A549 treated with AZD9567 at 1 μM for 4 hours (cell line): ENCODE measurements around the gene KDELR1. TPM values are rescaled to one million over a fixed set of nuclear protein-coding genes. Genes with fewer than 3 reads are reported as not detected.

Source experiments
- total RNA-seq: library from RNA; stranded (reverse); fragments of 200-300 nt; extraction: Qiagen RNA extraction; gene quantifications from 5 replicates; pipeline ENCODE4 v1.2.3, GENCODE V29; 2022; ENCODE audit not compliant: insufficient read depth

Gene KDELR1
- total RNA-seq, result 388 to 423 TPM (median 399 TPM) in 5 replicates

DNA sequence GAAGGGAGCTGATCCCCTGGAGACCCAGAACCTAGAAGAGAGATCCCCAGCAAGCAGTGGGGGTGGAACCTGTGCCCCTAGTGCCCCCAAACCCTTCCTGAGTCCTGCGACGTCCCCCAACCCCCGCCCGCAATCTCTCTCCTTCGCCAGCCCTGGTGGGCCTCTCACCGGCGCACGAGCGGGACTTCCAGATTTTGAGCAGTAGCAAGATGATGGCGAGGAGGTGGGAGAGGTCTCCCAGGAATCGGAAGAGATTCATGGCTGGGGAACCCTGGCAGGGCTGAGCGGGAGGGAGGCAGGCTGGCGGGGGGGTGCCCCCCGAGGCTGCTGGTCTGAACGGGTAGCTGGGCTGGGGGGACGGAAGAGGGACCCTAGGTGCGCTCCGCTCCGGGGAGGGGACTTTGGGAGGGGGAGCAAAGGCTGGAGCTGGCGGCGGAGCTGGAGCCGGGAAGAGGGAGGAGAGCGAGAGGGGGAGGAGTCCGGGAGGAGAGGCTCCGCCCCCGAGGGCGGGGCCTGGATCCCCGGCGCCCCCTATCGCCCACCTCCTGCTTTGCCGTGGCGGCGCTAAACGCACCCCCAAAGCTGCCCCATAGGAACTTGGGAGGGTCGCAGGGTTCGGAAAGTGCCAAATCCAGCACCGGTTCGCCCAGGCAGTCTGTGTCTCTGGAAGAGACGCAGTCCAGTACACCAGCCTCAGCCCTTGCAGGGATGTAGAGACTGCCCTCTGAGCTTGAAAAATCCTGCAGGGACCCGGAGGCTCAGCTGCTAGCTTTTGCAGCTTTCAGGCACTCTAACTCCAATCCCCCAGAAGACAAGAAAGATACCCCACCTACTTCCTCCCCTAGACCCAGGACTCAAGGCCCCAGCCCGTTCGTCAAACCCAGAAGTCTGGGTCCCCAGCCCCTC, at the start of gene KDELR1:
Gene KDELR1, minus strand, starts transcription at position 452 of the 906 bp plus-strand sequence. Its CDS starts 193 bp downstream, at position 259.

DNA sequence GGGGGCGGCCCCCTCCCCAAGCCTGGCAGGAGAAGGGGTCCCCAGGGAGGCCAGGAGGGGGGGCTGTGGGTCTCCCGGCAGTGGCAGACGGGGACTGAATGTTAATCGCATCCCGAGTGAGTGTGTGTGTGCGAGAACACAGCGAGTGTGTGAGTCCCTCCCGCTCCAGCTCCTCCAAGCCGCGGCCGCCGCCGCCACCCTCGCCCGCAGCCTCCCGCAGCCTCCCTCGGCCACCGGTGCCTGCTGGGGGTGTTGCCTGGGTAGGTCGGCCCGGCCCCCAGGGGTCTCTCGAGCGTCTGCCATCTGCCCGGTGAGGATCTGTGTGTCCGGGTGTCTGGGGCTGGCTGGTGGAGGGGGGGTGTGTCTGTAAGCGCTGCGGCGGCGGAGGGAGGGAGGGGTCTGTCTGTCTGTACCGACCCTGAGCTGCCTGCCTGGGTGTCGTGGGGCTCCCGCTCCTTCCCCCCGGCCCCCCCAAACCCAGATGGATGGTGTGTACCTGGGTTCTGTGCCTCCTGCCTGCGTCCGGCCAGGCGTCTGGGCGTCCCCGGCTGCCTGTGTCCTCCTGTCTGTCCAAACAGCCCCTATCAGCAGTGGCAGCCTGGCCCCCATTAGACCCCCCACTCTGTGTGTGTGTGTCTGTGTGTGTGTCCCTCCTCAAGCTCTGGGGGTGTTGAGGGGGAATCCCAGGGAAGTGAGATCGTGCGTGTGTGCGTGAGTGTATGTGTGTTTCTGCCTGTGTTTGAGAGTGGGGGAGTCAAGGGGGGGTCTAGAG, 2.4 kb upstream of the KDELR1 start, which contains the start of gene GRIN2D:
Gene GRIN2D, plus strand, starts transcription at position 110 of the 772 bp plus-strand sequence. CDS start 4,725 bp downstream, outside the sequence.

DNA sequence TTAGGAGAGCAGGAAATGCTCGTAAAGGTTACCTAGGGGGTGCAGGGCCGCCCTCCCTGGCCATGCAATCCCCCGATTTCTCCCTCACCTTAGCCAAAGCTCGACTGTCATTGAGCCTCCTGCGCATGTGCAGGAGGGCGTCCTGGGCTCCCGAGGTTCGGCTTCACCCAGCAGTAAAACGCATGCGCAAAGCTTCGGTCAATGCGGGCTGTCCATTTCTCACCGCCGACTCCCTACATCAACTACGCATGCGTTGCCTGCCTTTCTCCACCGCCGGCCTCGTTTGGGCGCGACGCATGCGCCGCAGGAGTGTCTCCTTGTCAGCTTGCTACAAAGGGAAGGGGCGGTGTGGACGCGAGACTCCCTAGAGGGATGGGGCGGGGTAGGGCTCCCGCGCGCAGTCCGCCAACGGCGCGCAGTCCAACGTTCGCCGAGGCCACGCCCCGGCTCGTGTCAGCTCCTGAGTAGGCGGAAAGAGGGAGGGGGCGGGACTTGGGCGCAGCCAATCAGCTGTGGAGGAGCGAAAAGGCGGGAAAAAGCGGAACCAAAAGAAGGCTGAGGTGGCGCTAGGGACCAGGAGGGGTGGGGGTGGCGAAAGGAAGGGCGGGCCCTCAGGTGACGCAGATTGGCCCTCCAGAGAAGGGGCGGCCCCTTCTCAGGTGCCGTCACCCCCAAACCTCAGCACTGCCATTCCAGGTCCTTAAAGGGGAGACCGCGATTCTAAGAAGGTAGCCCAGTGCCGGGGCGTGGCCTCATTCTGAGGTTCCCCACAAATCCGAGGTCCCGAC, 27.3 kb downstream of the KDELR1 start, which contains the start of the genes SYNGR4 and TMEM143:
Gene SYNGR4, plus strand, starts transcription at position 558 of the 788 bp plus-strand sequence. CDS start 1,476 bp downstream, outside the sequence.
Gene TMEM143, minus strand, starts transcription at position 131 of the 788 bp plus-strand sequence. Its CDS starts 20 bp downstream, at position 111.

Other genes starting within 250 kb of the KDELR1 start
- 61.5 to 69.7 TPM (median 68.2 TPM) in 5 replicates for gene LIG1, start 221.2 kb downstream of the KDELR1 start, total RNA-seq
- gene ZSWIM9, start 220.9 kb downstream of the KDELR1 start, total RNA-seq, result 4.5 to 7.5 TPM (median 7.4 TPM) in 5 replicates
- gene CARD8, start 135.6 kb downstream of the KDELR1 start, total RNA-seq, result 14.7 to 29.8 TPM (median 15.2 TPM) in 5 replicates
- 5.8 to 10.1 TPM (median 6.0 TPM) in 5 replicates for gene ZNF114, start 121.5 kb downstream of the KDELR1 start, total RNA-seq
- gene EMP3, start 66.0 kb downstream of the KDELR1 start, total RNA-seq, result 325 to 465 TPM (median 421 TPM) in 5 replicates
- gene TMEM143, start 27.6 kb downstream of the KDELR1 start, total RNA-seq, result 1.8 to 5.3 TPM (median 3.8 TPM) in 5 replicates
- 2.4 to 6.0 TPM (median 3.0 TPM) in 5 replicates for gene SYNGR4, start 27.2 kb downstream of the KDELR1 start, total RNA-seq
- gene GRIN2D, start 2.1 kb upstream of the KDELR1 start, total RNA-seq, result 5.1 to 8.8 TPM (median 7.8 TPM) in 5 replicates
- 97.8 to 124 TPM (median 112 TPM) in 5 replicates for gene GRWD1, start 54.4 kb upstream of the KDELR1 start, total RNA-seq
- gene KCNJ14, start 64.0 kb upstream of the KDELR1 start, total RNA-seq, result 1.1 to 2.5 TPM (median 1.3 TPM) in 4 of 5 replicates, not detected in the other
- 60.6 to 75.4 TPM (median 68.5 TPM) in 5 replicates for gene CYTH2, start 77.8 kb upstream of the KDELR1 start, total RNA-seq
- gene LMTK3, start 120.3 kb upstream of the KDELR1 start, total RNA-seq, result 3.6 to 4.3 TPM (median 4.0 TPM) in 5 replicates
- gene SULT2B1, start 160.6 kb upstream of the KDELR1 start, total RNA-seq, result 14.1 to 16.2 TPM (median 14.9 TPM) in 5 replicates
- gene SPACA4, start 215.2 kb upstream of the KDELR1 start, total RNA-seq, result not detected in 5 replicates
- gene FAM83E, start 223.5 kb upstream of the KDELR1 start, total RNA-seq, result 0.21 to 0.33 TPM (median 0.31 TPM) in 4 of 5 replicates, not detected in the other
- gene RPL18, start 227.6 kb upstream of the KDELR1 start, total RNA-seq, result 3,115 to 3,428 TPM (median 3,246 TPM) in 5 replicates
- gene SPHK2, start 228.0 kb upstream of the KDELR1 start, total RNA-seq, result 9.2 to 14.7 TPM (median 13.2 TPM) in 5 replicates
- 1.7 to 2.8 TPM (median 2.3 TPM) in 5 replicates for gene DBP, start 245.8 kb upstream of the KDELR1 start, total RNA-seq